ENCODE data around the gene CHKA.

CHKA gene

DNA sequence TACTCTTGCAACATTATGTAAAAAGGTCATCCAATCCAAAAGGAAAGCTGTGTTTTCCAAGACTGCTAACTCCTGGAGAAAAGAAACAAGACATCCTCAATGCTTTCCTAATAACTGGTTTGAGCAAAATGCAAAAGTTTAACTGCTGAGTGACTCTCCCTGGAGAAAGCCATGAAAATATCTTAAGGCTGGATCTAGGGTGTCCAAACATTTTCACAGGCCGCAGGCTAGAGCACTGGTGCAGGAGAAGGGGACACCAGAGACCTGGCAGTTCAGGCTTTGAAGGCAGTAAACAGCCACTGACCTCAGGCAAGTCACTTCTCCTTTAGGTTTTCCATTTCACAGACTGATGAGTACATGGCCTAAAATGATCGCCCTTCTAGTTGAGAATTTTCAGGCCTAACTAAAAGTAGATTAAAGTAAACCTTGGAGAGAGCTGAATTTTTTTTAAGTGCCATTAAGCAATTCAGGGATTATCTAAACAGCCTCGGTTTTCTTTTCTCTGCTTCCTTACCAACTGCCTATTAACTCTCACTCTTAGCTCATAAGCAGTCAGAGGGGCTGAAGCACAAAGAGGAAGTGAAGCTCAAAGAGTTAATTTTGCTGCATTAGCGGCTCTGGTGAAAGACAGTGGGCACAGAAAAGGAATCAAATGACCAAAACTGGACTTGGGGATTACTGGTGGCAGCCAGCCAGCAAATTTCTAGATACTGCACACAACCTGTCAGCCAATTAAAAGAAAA lies 2.3 kb downstream of the CHKA start:
- TF ChIP-seq, protein P1, sequence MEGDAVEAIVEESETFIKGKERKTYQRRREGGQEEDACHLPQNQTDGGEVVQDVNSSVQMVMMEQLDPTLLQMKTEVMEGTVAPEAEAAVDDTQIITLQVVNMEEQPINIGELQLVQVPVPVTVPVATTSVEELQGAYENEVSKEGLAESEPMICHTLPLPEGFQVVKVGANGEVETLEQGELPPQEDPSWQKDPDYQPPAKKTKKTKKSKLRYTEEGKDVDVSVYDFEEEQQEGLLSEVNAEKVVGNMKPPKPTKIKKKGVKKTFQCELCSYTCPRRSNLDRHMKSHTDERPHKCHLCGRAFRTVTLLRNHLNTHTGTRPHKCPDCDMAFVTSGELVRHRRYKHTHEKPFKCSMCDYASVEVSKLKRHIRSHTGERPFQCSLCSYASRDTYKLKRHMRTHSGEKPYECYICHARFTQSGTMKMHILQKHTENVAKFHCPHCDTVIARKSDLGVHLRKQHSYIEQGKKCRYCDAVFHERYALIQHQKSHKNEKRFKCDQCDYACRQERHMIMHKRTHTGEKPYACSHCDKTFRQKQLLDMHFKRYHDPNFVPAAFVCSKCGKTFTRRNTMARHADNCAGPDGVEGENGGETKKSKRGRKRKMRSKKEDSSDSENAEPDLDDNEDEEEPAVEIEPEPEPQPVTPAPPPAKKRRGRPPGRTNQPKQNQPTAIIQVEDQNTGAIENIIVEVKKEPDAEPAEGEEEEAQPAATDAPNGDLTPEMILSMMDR (IDR thresholded peaks at IDR 0.05) = no peak

DNA sequence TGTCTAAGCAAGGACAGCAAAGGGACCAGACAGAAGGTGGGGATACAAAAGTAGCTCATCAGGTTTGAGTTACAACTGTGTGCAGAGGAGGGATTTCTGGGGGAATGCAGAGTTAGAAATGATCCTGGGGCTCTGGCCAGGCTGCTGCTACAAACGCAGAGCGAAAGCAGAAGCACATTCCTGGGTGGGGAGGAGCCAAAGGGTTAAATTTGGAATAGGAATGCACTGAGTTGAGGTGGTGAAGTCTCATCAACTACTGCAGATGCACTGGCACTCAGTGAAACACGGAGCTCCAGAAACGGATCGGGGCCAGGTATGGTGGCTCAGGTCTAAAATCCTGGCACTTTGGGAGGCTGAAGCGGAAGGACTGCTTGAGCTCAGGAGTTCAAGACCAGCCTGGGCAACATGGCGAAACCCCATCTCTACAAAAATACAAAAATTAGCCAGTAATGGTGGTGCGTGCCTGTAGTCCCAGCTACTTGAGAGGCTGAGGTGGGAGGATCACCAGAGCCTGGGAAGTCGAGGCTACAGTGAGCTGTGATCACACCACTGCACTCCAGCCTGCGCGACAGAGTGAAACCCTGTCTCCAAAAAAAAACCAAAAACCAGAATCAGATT lies 3.2 kb downstream of the CHKA start:
- TF ChIP-seq, protein P1 (IDR thresholded peaks at IDR 0.05) = no peak

- TF ChIP-seq, protein P1 (IDR thresholded peaks at IDR 0.05) = no peak
Measured at GRCh38 chr11:68116974-68117373, 4.2 kb downstream of the CHKA start.

DNA sequence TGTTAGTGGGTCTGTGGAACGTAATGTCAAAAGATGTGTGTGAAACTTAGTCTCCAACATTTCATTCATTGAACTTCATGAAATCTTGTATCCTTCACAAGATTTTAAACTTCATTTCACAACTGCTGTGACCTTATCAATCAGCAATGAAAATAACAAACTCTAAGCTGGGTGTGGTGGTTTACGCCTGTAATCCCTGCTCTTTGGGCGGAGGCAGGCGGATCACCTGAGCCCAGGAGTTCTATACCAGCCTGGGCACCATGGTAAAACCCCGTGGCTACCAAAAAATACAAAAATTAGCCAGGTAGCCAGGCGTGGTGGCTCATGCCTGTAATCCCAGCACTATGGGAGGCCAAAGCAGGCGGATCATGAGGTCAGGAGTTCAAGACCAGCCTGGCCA lies 5.1 kb downstream of the CHKA start:
- TF ChIP-seq, protein P1 (IDR thresholded peaks at IDR 0.05) = no peak

- TF ChIP-seq, protein P1 (IDR thresholded peaks at IDR 0.05) = no peak
Measured at GRCh38 chr11:68115285-68115684, 5.9 kb downstream of the CHKA start.

- TF ChIP-seq, protein P1 (IDR thresholded peaks at IDR 0.05) = no peak
Measured at GRCh38 chr11:68113986-68114385, 7.2 kb downstream of the CHKA start.

DNA sequence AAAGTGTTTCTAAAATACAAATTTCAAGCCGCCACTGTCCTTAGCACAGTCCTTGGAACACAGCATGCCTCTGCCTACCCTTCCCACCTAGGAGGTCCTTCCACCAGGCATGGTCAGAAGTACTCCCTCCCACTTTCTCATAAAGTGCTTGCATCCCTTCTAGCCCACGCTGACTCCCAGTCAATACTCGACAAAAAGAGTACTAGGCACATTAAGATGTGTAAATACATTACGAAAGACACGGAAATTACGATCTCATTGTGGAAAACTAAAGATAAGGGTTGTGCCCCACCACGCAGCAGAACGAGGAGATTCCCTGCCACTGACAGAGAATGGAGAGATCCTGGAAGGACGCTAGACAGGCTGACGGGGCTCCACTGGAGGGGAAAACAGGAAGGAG lies 13.5 kb downstream of the CHKA start:
- TF ChIP-seq, protein P1 (IDR thresholded peaks at IDR 0.05) = no peak
